GM12801 (cell line): ENCODE results near the gene RAB5IF.

Experiments used
- CTCF ChIP-seq: IDR thresholded peaks from one replicate; pipeline ENCODE4 v1.5.1; 2011; ENCODE audit warnings: control low read depth; ENCODE audit not compliant: insufficient read length; ENCODE audit errors: extremely low read depth

The RAB5IF gene

GRCh38 chr20:36642136-36642535 lies 36.6 kb downstream of the RAB5IF start:
- no peak for TF ChIP-seq CTCF

- TF ChIP-seq CTCF = no peak
Observed at GRCh38 chr20:36644032-36644705, 38.6 kb downstream of the RAB5IF start.

DNA sequence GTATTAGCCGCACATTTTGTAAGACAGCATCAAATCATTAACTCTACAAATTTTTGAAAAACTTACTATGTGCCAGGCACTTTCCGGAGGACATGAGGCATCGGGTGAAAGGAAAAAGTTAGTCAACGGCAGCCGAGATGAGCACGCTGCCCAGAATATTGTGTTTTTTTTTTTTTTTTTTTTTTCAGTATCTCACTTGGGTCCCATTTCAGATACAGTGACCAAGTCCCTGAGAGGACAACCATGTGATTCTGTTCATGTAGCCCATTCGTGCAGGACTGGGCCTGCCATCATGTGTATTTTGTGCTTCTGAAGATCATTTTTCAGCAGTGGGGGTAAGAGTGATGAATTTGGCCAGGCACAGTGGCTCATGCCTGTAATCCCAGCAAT lies 39.1 kb downstream of the RAB5IF start:
- TF ChIP-seq CTCF = no peak

DNA sequence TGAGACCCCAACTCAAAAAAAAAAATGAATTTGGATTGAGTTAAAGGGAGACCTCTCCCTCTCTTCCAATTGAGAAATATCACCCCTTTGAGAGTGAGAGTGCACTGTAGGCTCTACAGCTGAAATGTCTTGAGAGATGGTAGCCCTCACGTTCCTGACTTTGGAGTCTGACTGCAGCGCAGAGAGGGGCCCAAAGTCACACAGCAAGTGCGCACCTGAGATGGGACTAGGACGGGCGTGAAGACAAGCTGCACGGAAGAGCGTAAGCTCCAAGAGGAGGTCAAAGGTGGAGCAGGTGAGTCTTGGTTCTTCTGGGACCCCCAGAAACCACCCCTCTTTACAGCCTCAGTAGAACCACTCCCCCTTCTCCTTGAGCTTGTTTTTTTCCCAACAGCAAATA lies 39.8 kb downstream of the RAB5IF start:
- no peak for TF ChIP-seq CTCF

DNA sequence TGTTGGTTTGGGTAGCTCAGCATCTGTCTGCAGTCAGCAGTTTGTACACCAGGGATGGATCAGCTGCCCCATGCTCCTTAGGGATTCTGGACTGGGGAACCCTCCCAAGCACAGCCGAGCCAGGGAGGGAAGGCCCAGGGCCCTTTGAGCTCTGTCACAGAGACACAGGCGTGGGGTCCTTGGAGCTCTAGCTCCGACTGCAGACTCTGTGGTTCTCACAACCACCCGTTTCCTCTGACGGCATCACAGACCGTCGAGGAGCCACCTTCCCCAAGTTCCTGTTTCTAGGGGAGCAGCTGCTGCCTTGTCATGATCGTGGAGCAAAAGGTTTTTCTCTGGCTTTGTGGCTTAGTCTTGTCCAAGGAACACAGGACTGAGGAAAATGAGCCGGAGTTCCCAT lies 40.4 kb downstream of the RAB5IF start, which contains the start of gene SLA2:
Gene SLA2 (minus strand): TSS at position 199 of the 400 bp plus-strand sequence. CDS start 4,861 bp downstream, outside the sequence.
- no peak for TF ChIP-seq CTCF

GRCh38 chr20:36646678-36647077 lies 41.1 kb downstream of the RAB5IF start:
- TF ChIP-seq CTCF = no peak

GRCh38 chr20:36647196-36648121 lies 41.9 kb downstream of the RAB5IF start:
- no peak for TF ChIP-seq CTCF
